ENCODE measurements around the gene RAD51C. TPM values are rescaled to one million over a fixed set of nuclear protein-coding genes. Genes with fewer than 3 reads are reported as not detected.

RAD51C gene
- 17.4 and 25.0 TPM in 2 replicates for total RNA-seq

DNA sequence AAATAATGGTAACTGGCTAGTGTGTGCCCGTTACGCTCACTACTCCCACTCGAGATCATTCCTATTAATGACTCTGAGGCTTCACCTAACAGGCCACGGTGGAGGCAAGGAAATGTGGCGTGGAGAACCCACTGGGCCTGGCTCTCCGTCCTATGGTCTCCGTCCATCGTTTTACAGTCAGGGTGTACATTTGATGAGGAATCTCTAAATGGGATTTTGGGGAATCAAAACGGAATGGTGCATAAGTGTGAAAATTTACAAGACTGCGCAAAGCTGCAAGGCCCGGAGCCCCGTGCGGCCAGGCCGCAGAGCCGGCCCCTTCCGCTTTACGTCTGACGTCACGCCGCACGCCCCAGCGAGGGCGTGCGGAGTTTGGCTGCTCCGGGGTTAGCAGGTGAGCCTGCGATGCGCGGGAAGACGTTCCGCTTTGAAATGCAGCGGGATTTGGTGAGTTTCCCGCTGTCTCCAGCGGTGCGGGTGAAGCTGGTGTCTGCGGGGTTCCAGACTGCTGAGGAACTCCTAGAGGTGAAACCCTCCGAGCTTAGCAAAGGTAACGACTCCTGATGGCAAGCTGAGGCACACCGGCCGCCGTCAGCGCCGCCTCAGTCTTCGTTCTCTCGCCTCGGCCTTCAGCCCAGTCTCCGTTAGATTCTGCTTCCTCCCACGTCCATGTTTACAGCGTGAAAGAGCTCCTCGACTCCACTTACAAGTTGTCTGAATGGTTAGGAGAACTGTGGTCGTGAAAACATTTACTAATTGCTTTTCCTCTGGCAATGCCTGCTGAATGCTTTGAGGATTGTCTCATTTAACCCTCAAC, at the start of gene RAD51C:
TSS of gene RAD51C (plus strand) at position 364 of the 817 bp plus-strand sequence. CDS start at position 406, 42 bp downstream.

GRCh38 chr17:58691701-58692238, 632 bp upstream of the RAD51C start, which contains the start of gene TEX14:
TSS of gene TEX14 (minus strand) at chr17:58692045. CDS start at chr17:58652001, 40,044 bp downstream.

GRCh38 chr17:58755577-58756245, 63.3 kb downstream of the RAD51C start, which contains the start of gene PPM1E:
TSS of gene PPM1E (plus strand) at chr17:58755854.

Small RNAs within 50 kb of the gene (small RNA-seq; reads per million reads assigned to genes)
- not detected for gene AC011195.1
- not detected for gene AC025521.1
- gene RF00017, result not detected
- 1.1 reads per million, percentile 48 among the genes with 10 or more reads in this experiment for gene RNU1-108P
- gene RNU1-52P, result not detected
- 6.6 reads per million, percentile 92 among the genes with 10 or more reads in this experiment for gene RNU1-85P

Other genes starting within 250 kb of the RAD51C start
- 0.13 TPM in 1 of 2 replicates, not detected in the other for gene HSF5, start 204.2 kb upstream of the RAD51C start, total RNA-seq
- gene MTMR4, start 178.0 kb upstream of the RAD51C start, total RNA-seq, result 36.3 and 36.8 TPM in 2 replicates
- under 0.01 TPM in 1 of 2 replicates, not detected in the other for gene TEX14, start 557 bp upstream of the RAD51C start, total RNA-seq
- gene PPM1E, start 63.3 kb downstream of the RAD51C start, total RNA-seq, result under 0.01 TPM in 1 of 2 replicates, not detected in the other